ENCODE results near the gene KCNMA1. TPM values are rescaled to one million over a fixed set of nuclear protein-coding genes. Genes with fewer than 3 reads are reported as not detected.
A peak's percentile ranks its signal among the peaks of the same experiment; 100 is the strongest.

The KCNMA1 gene
- total RNA-seq, 1 experiment from 2014 or later = 0.70 TPM

DNA sequence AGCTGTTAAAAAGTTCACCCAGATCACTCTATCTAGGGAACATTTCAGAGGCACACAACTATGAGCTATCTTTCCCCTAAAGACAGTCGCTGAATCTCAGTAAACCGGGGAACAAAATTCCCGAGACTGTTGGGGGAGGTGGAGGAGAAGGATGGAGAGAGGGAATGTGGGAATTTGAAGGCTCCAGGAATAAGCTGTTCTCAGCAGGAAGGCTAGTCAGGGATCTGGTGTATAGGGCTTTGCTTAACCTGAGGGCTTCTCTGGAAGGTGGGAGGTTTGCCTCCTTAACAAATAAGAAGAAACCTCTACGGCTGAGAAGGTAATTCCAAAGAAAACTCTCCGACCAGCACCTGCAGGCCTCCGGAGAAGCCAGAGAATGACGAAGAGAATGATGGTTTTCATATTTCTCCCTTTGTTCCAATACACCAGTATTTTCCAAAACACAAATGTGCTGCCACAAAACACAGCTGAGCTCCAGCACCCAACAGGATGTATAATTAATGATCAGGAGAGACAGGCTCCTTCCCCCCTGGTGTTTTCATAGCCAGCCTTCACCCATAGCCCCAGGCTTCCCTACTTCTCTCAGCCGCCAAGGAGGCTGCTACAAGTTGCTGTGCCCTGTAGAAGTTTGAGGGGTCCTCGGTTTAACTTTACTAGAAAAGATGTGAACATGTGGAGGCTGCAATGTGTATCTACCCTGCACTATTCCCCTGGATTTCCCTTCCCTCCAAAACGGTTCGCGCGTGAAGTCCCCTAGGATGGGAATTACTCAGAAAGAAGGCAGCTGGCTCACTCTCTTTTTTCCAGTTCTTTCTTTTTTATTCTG lies 2.0 kb downstream of the KCNMA1 start:
- Histone ChIP-seq H3K36me3 (ENCODE audit: low read depth) (no peaks in the 10 kb centered on the region), H3K4me2 (0 out of 2 replicates have a peak overlapping the region, but pooled peaks have one; percentile 11), H3K27ac (no peak overlapping the region), H3F3A (ENCODE audit: insufficient read depth, low read depth) (peaks cover 10% of the 10 kb centered on the region; the same call in 1 of the 2 replicates), H3K79me2 (ENCODE audit: low read depth) (no peaks in the 10 kb centered on the region), H3K9me3 (ENCODE audit: insufficient read depth, low read depth) (no peaks in the 10 kb centered on the region), H3K9me2 (ENCODE audit: insufficient read depth) (no peaks in the 10 kb centered on the region), H2AFZ (no peak overlapping the region), H3K4me1 (replicated peaks; ENCODE audit: insufficient read depth) (peaks cover 8% of the 10 kb centered on the region; the same call in 1 of the 2 replicates), H3K27me3 (ENCODE audit: insufficient read depth, low read depth) (no peaks in the 10 kb centered on the region), H4K20me1 (ENCODE audit: insufficient read depth) (no peaks in the 10 kb centered on the region), H3K4me3 (no peak overlapping the region)
- intact Hi-C loops (cut with micrococcal nuclease; ENCODE audit: unreplicated experiment) = no loop called here
- ChIA-PET CTCF (no interaction called here), POLR2A (ENCODE audit: unreplicated experiment) (no interaction called here)
- DNase-seq = no peak
- TF ChIP-seq CTCF (conservative IDR thresholded peaks at IDR 0.05) = no peak
- TF ChIP-seq EZH2 (IDR thresholded peaks at IDR 0.05; ENCODE audit: low read depth) = no peak
- BruUV-seq (replicated peaks) = no TSS peak

DNA sequence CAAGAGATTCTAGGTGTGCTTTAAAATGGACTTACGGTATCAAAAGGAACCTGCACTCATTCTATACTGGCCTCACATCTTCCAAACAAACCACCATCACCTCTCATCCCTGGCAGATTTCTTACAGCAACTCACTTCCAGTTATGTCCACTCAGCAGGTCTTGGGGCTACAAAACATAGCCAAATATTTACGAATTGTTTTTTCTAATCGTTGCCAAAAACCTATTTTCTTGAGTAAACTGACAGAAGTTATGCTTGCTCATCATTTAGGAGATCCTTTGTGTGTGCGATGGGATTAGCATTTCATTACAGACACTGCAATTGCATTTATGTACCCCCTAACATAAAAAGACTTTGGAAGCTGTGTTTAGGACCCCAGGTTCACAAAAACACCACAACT lies 2.7 kb downstream of the KCNMA1 start:
- TF ChIP-seq CTCF (conservative IDR thresholded peaks at IDR 0.05) = no peak
- no peak for TF ChIP-seq EZH2 (IDR thresholded peaks at IDR 0.05; ENCODE audit: low read depth)
- Histone ChIP-seq H3K9me3 (ENCODE audit: insufficient read depth, low read depth) (no peaks in the 10 kb centered on the region), H3K4me1 (replicated peaks; ENCODE audit: insufficient read depth) (peaks cover 15% of the 10 kb centered on the region), H3K4me2 (no peak overlapping the region), H3K27ac (no peak overlapping the region), H3F3A (ENCODE audit: insufficient read depth, low read depth) (peaks cover 15% of the 10 kb centered on the region; the same call in 1 of the 2 replicates), H3K4me3 (no peak overlapping the region), H4K20me1 (ENCODE audit: insufficient read depth) (no peaks in the 10 kb centered on the region), H3K79me2 (ENCODE audit: low read depth) (no peaks in the 10 kb centered on the region), H2AFZ (no peak overlapping the region), H3K27me3 (ENCODE audit: insufficient read depth, low read depth) (no peaks in the 10 kb centered on the region), H3K36me3 (ENCODE audit: low read depth) (no peaks in the 10 kb centered on the region), H3K9me2 (ENCODE audit: insufficient read depth) (no peaks in the 10 kb centered on the region)
- intact Hi-C loops (cut with micrococcal nuclease; ENCODE audit: unreplicated experiment) = no loop called here
- POLR2A ChIA-PET (ENCODE audit: unreplicated experiment) = no interaction called here
- BruUV-seq (replicated peaks) = no TSS peak
- no peak for DNase-seq
- CTCF ChIA-PET = no interaction called here

DNA sequence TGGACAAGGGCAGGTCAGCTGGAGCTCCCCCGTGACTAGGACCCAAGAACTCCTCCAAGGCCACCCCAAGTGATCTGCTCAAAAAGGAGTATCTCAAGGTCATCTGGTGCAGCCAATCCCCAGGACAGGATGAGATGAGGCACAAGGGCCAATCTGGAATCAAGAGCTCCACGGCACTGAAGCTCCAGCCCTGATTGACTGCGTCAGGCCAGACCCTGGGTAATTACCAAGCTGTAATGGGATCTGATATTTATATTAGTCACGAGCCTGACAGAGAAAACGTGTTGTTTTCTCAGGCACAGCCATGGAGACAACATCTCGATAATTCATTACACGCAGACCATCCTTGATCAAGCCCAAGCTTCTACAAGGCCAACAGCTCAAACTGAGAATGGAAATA lies 4.2 kb downstream of the KCNMA1 start:
- H2AFZ ChIP-seq = no peak overlapping the region
- peaks cover 16% of the 10 kb centered on the region for H3F3A ChIP-seq (ENCODE audit: insufficient read depth, low read depth)
- H3K4me3 ChIP-seq = no peak overlapping the region
- CTCF ChIA-PET = interaction anchor here (1.2 kb wide), 1 partner anchor 9 kb away, joined by 3 read pairs; no protein-coding TSS in a partner anchor
- no TSS peak for BruUV-seq (replicated peaks)
- no peak overlapping the region for H3K27ac ChIP-seq
- no peaks in the 10 kb centered on the region for H3K9me3 ChIP-seq (ENCODE audit: insufficient read depth, low read depth)
- no peak for TF ChIP-seq CTCF (conservative IDR thresholded peaks at IDR 0.05)
- TF ChIP-seq EZH2 (IDR thresholded peaks at IDR 0.05; ENCODE audit: low read depth) = no peak
- DNase-seq = no peak
- intact Hi-C loops (cut with micrococcal nuclease; ENCODE audit: unreplicated experiment) = no loop called here
- H3K27me3 ChIP-seq (ENCODE audit: insufficient read depth, low read depth) = no peaks in the 10 kb centered on the region
- H4K20me1 ChIP-seq (ENCODE audit: insufficient read depth) = no peaks in the 10 kb centered on the region
- no peaks in the 10 kb centered on the region for H3K79me2 ChIP-seq (ENCODE audit: low read depth)
- peaks cover 30% of the 10 kb centered on the region for H3K4me1 ChIP-seq (replicated peaks; ENCODE audit: insufficient read depth)
- POLR2A ChIA-PET (ENCODE audit: unreplicated experiment) = no interaction called here
- no peak overlapping the region for H3K4me2 ChIP-seq
- no peaks in the 10 kb centered on the region for H3K36me3 ChIP-seq (ENCODE audit: low read depth)
- no peaks in the 10 kb centered on the region for H3K9me2 ChIP-seq (ENCODE audit: insufficient read depth)

Data from PC-9 (cell line).